Thyroid gland (tissue), 4 donors: ENCODE measurements around the gene PAGE2. TPM values are rescaled to one million over a fixed set of nuclear protein-coding genes. Genes with fewer than 3 reads are reported as not detected.
"Not testable (repeated sequence)": the region's sequence is repeated elsewhere in the genome, so short reads cannot be mapped to it uniquely, and the experiment has no call there.

Source experiments
- DNase-seq, 2 donors: peaks; one replicate each; pipeline ENCODE4 v3.0.0-alpha.2; 2019
- H3K27ac ChIP-seq, 3 donors: fragments of 200-600 bp; sonication (generic); 1 replicate in 2 of 3; 2 replicates in 1 of 3; pipeline ENCODE4 v1.5.1; 2016 to 2019; ENCODE audit warnings: mild to moderate bottlenecking in 1 of 3, moderate library complexity in 1 of 3
- H3K27me3 ChIP-seq: fragments of 200-600 bp; sonication (generic); one replicate; pipeline ENCODE4 v1.5.1; 2019
- H3K36me3 ChIP-seq, 2 donors: fragments of 200-600 bp; sonication (generic); one replicate each; pipeline ENCODE4 v1.5.1; 2016 to 2019
- H3K4me1 ChIP-seq, 2 donors: fragments of 200-600 bp; sonication (generic); one replicate each; pipeline ENCODE4 v1.5.1; 2017 to 2019
- H3K4me3 ChIP-seq, 3 donors: fragments of 200-600 bp; sonication (generic); replicated peaks in 1 of 3; 1 replicate in 2 of 3; 2 replicates in 1 of 3; pipeline ENCODE4 v1.5.1; 2016; ENCODE audit warnings: mild to moderate bottlenecking in 1 of 3
- H3K9me3 ChIP-seq: fragments of 200-600 bp; sonication (generic); one replicate; pipeline ENCODE4 v1.5.1; 2017
- POLR2A ChIP-seq, 2 donors: fragments of 450-650 bp; IDR thresholded peaks; one replicate each; pipeline ENCODE4 v1.6.1; 2017; ENCODE audit warnings: antibody characterized with exemption in 2 of 2, mild to moderate bottlenecking in 2 of 2, moderate library complexity in 1 of 2
- WGBS, 2 donors: methylation state at CpG; one replicate each; pipeline ENCODE4 v1.1.5; 2017; 5-methylcytosine and 5-hydroxymethylcytosine counted together
- intact Hi-C: fragments of 100-400 bp; cut with DNase I; formaldehyde crosslinking; loops from one replicate; pipeline ENCODE4 v1.15.1; 2023
- total RNA-seq, 4 donors: library from RNA; depleted of rRNA; stranded (reverse); fragments of >200 nt; gene quantifications; one replicate each; pipeline ENCODE4 v1.2.3, GENCODE V29; 2016
- TF ChIP-seq, protein P1 (sequence below), 6 experiments: fragments of 200-600 bp in 3 of 6; fragments of 450-650 bp in 3 of 6; sonication (generic) in 3 of 6; IDR thresholded peaks; one replicate each; pipeline ENCODE4 v1.5.1; 2016 to 2019; ENCODE audit warnings: antibody characterized with exemption in 6 of 6, mild to moderate bottlenecking in 2 of 6, inconsistent platforms in 1 of 6, moderate library complexity in 1 of 6

PAGE2 gene
- total RNA-seq, 4 donors from 2014 or later, result not detected

DNA sequence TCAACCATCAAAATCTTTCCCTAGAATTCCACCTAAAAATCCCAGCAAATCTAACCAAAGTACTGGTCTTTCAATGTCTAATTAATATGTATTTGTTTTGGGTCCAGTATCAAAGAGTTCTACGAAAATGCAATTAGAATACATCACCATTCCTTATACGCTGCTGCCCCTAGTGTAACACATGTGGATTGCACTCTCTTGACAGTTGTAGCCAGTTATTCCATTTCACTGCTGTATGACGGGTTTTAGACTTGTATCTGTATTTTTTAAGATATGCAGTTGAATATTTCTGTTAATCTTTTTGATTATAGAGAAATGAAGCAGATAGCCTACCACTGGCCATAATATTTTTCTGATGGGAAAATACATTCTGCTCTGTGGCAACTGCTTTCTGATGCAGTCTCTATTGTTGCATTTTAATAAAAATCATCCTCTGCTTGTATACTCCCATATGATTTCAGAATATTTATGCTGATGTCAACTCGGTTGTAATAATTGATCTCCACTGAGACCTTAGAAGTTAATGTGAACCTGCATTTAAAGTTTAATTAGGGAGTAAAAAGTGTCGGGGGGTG is 31.1 kb upstream of the PAGE2 start:
- no peaks in the 10 kb centered on the region for H3K4me1 ChIP-seq
- intact Hi-C loops, result no loop called here
- no peak overlapping the region for H3K27ac ChIP-seq
- H3K4me3 ChIP-seq, result no peak overlapping the region
- peak; percentile 5 to 10 for DNase-seq
- no peaks in the 10 kb centered on the region for H3K27me3 ChIP-seq
- TF ChIP-seq, protein P1, sequence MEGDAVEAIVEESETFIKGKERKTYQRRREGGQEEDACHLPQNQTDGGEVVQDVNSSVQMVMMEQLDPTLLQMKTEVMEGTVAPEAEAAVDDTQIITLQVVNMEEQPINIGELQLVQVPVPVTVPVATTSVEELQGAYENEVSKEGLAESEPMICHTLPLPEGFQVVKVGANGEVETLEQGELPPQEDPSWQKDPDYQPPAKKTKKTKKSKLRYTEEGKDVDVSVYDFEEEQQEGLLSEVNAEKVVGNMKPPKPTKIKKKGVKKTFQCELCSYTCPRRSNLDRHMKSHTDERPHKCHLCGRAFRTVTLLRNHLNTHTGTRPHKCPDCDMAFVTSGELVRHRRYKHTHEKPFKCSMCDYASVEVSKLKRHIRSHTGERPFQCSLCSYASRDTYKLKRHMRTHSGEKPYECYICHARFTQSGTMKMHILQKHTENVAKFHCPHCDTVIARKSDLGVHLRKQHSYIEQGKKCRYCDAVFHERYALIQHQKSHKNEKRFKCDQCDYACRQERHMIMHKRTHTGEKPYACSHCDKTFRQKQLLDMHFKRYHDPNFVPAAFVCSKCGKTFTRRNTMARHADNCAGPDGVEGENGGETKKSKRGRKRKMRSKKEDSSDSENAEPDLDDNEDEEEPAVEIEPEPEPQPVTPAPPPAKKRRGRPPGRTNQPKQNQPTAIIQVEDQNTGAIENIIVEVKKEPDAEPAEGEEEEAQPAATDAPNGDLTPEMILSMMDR (IDR thresholded peaks at IDR 0.05), result peak; percentile 19 to 80 (median 66)
- no peak for TF ChIP-seq POLR2A (IDR thresholded peaks at IDR 0.05)
- 17 to 18% methylated on average over 5 of the region's 5 CpGs for WGBS, 2 donors
- no peaks in the 10 kb centered on the region for H3K9me3 ChIP-seq
- H3K36me3 ChIP-seq, result no peaks in the 10 kb centered on the region

DNA sequence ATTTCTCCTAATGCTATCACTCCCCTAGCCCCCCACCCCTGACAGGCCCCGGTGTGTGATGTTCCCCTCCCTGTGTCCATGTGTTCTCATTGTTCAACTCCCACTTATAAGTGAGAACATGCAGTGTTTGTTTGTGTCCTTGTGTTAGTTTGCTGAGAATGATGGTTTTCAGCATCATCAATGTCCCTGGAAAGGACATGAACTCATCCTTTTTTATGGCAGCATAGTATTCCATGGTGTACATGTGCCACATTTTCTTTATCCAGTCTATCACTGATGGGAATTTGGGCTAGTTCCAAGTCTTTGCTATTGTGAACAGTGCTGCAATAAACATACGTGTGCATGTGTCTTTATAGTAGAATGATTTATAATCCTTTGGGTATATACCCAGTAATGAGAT is 21.6 kb upstream of the PAGE2 start:
- H3K9me3 ChIP-seq, H3K27ac ChIP-seq, DNase-seq, H3K4me3 ChIP-seq, H3K27me3 ChIP-seq, H3K4me1 ChIP-seq, intact Hi-C loops, H3K36me3 ChIP-seq: not testable (repeated sequence)
- WGBS, 2 donors, result 85 to 100% methylated on average over 2 of the region's 2 CpGs

DNA sequence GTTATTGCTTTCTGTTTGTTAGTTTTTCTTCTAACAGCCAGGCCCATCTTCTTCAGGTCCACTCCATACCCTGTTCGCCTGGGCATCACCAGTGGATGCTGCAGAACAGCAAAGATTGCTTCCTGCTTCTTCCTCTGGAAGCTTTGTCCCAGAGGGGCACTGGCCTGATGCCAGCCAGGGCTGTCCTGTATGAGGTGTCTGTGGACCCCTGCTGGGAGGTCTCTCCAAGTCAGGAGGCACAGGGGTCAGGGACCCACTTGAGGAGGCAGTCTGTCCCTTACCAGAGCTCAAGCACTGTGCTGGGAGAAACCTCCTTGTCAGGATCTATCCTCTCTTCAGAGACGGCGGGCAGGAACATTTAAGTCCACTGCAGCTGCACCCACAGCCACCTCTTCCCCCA is 16.5 kb upstream of the PAGE2 start:
- TF ChIP-seq, protein P1 (IDR thresholded peaks at IDR 0.05), result no peak
- no peak for TF ChIP-seq POLR2A (IDR thresholded peaks at IDR 0.05)
- H3K9me3 ChIP-seq, result no peaks in the 10 kb centered on the region
- no peaks in the 10 kb centered on the region for H3K36me3 ChIP-seq
- H3K4me3 ChIP-seq, result no peak overlapping the region
- intact Hi-C loops, result no loop called here
- DNase-seq, result no peak
- H3K27ac ChIP-seq, result no peak overlapping the region
- 77 to 80% methylated on average over 1 to 3 of the region's 3 CpGs for WGBS, 2 donors
- no peaks in the 10 kb centered on the region for H3K27me3 ChIP-seq
- no peaks in the 10 kb centered on the region for H3K4me1 ChIP-seq

GRCh38 chrX:55074851-55075467 is 13.9 kb upstream of the PAGE2 start, which contains the start of gene PAGE2B:
Gene PAGE2B (plus strand): TSS chrX:55075030. CDS start chrX:55076042, 1,012 bp downstream.
- Histone ChIP-seq H3K4me3 (no peak within 1 kb of the TSS), H3K27me3 (no peaks in the 10 kb centered on the region), H3K9me3 (no peaks in the 10 kb centered on the region), H3K27ac (no peak within 1 kb of the TSS), H3K36me3 (no peaks in the 10 kb centered on the region), H3K4me1 (no peaks in the 10 kb centered on the region)
- intact Hi-C loops, result no loop called here
- 92 to 93% methylated on average over 33 to 35 of the region's 36 CpGs for WGBS, 2 donors
- no peak for DNase-seq
- no peak for TF ChIP-seq POLR2A (IDR thresholded peaks at IDR 0.05)
- TF ChIP-seq, protein P1 (IDR thresholded peaks at IDR 0.05), result no peak

DNA sequence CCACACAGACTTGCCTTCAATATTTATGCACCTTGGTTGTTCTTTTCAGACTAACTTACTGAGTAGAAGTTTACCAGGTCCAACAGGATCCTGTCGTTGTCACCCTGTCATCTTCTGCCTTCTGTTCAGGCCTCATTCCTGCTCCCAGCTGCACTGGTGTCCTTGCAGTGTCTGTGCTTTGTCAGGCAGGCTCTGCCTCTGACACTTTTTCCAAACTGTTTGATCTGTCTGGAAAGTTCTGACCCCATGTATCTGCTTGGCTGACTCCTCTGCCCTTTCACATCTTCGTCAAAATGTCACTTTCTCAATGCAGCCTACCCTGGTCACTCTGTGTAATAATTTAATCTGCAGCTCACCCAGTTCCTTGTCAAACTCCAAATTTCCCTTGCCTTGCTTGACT is 9.9 kb downstream of the PAGE2 start:
- H3K27ac ChIP-seq, result no peak overlapping the region
- no peaks in the 10 kb centered on the region for H3K36me3 ChIP-seq
- TF ChIP-seq POLR2A (IDR thresholded peaks at IDR 0.05), result no peak
- TF ChIP-seq, protein P1 (IDR thresholded peaks at IDR 0.05), result no peak
- intact Hi-C loops, result no loop called here
- no peaks in the 10 kb centered on the region for H3K4me1 ChIP-seq
- 39 to 47% methylated on average over 2 of the region's 2 CpGs for WGBS, 2 donors
- H3K27me3 ChIP-seq, result no peaks in the 10 kb centered on the region
- no peaks in the 10 kb centered on the region for H3K9me3 ChIP-seq
- no peak for DNase-seq
- no peak overlapping the region for H3K4me3 ChIP-seq
